H9 (cell line): ENCODE data around the gene RAET1G. TPM values are rescaled to one million over a fixed set of nuclear protein-coding genes. Genes with fewer than 3 reads are reported as not detected.
A peak's percentile ranks its signal among the peaks of the same experiment; 100 is the strongest.

ENCODE experiments used
- DNase-seq: peaks from one replicate; pipeline ENCODE4 v3.0.0-alpha.2; 2017
- H2AFZ ChIP-seq: one replicate; pipeline ENCODE4 v1.6.1; 2013; ENCODE audit warnings: mild to moderate bottlenecking, low read length, control low read depth, moderate library complexity
- H2AK5ac ChIP-seq: 2 replicates; pipeline ENCODE4 v1.6.1; 2013; ENCODE audit warnings: low read length, control low read depth, mixed read lengths; ENCODE audit not compliant: insufficient read length
- H2BK120ac ChIP-seq: one replicate; pipeline ENCODE4 v1.6.1; 2013; ENCODE audit warnings: low read depth, mild to moderate bottlenecking, low read length, control low read depth, inconsistent platforms; ENCODE audit not compliant: poor library complexity, severe bottlenecking
- H2BK12ac ChIP-seq: 2 replicates; pipeline ENCODE4 v1.6.1; 2013; ENCODE audit warnings: low read length, control low read depth, mixed read lengths, low read depth; ENCODE audit not compliant: insufficient read length
- H2BK15ac ChIP-seq: 2 replicates; pipeline ENCODE4 v1.6.1; 2013; ENCODE audit warnings: low read depth, low read length, control low read depth
- H2BK20ac ChIP-seq: one replicate; pipeline ENCODE4 v1.6.1; 2013; ENCODE audit warnings: low read depth, mild to moderate bottlenecking, low read length, control low read depth, inconsistent platforms; ENCODE audit not compliant: poor library complexity, severe bottlenecking
- H2BK5ac ChIP-seq: 2 replicates; pipeline ENCODE4 v1.6.1; 2013; ENCODE audit warnings: low read length, control low read depth, mixed read lengths; ENCODE audit not compliant: insufficient read length
- H3K14ac ChIP-seq: 2 replicates; pipeline ENCODE4 v1.6.1; 2013; ENCODE audit warnings: low read length, control low read depth; ENCODE audit not compliant: insufficient read depth
- H3K18ac ChIP-seq: 2 replicates; pipeline ENCODE4 v1.6.1; 2013; ENCODE audit warnings: low read depth, mild to moderate bottlenecking, mixed read lengths, low read length, control low read depth; ENCODE audit not compliant: insufficient read length
- H3K23ac ChIP-seq: 2 replicates; pipeline ENCODE4 v1.6.1; 2013; ENCODE audit warnings: low read length, control low read depth, mixed read lengths, low read depth; ENCODE audit not compliant: insufficient read length
- H3K23me2 ChIP-seq: 2 replicates; pipeline ENCODE4 v1.6.1; 2013; ENCODE audit warnings: low read depth, mild to moderate bottlenecking, mixed read lengths, low read length, control low read depth; ENCODE audit not compliant: insufficient read length, poor library complexity, severe bottlenecking
- H3K27ac ChIP-seq: 2 replicates; pipeline ENCODE4 v1.5.1; 2013; ENCODE audit warnings: low read length, control low read depth, mixed read lengths, low read depth; ENCODE audit not compliant: insufficient read length
- H3K27me3 ChIP-seq: 2 replicates; pipeline ENCODE4 v1.6.1; 2013; ENCODE audit warnings: low read length, control low read depth, inconsistent platforms; ENCODE audit not compliant: insufficient read depth
- H3K4ac ChIP-seq: 2 replicates; pipeline ENCODE4 v1.6.1; 2013; ENCODE audit warnings: low read depth, mild to moderate bottlenecking, control low read depth, inconsistent platforms, low read length, moderate library complexity
- H3K4me1 ChIP-seq: 2 replicates; pipeline ENCODE4 v1.6.1; 2013; ENCODE audit warnings: low read length, control low read depth, inconsistent platforms; ENCODE audit not compliant: insufficient read depth
- H3K4me2 ChIP-seq: 2 replicates; pipeline ENCODE4 v1.6.1; 2013; ENCODE audit warnings: low read length, control low read depth, mixed read lengths; ENCODE audit not compliant: insufficient read length, insufficient read depth
- H3K56ac ChIP-seq: 2 replicates; pipeline ENCODE4 v1.6.1; 2013; ENCODE audit warnings: low read depth, mild to moderate bottlenecking, mixed read lengths, low read length, control low read depth; ENCODE audit not compliant: insufficient read length
- H3K79me1 ChIP-seq: 2 replicates; pipeline ENCODE4 v1.6.1; 2013; ENCODE audit warnings: low read depth, mild to moderate bottlenecking, moderate library complexity, low read length, control low read depth, inconsistent platforms; ENCODE audit not compliant: insufficient read depth, poor library complexity, severe bottlenecking
- H3K79me2 ChIP-seq: 2 replicates; pipeline ENCODE4 v1.6.1; 2013; ENCODE audit warnings: low read length, control low read depth, inconsistent platforms; ENCODE audit not compliant: insufficient read depth
- H3K9ac ChIP-seq: 2 replicates; pipeline ENCODE4 v1.6.1; 2013; ENCODE audit warnings: low read length, control low read depth, mixed read lengths; ENCODE audit not compliant: insufficient read length; ENCODE audit errors: extremely low read depth
- H3K9me3 ChIP-seq: one replicate; pipeline ENCODE4 v1.6.1; 2013; ENCODE audit warnings: low read depth, low read length, inconsistent platforms; ENCODE audit not compliant: control insufficient read depth
- H3T11ph ChIP-seq: one replicate; pipeline ENCODE4 v1.6.1; 2013; ENCODE audit warnings: mild to moderate bottlenecking, low read length, control low read depth, inconsistent platforms
- H4K20me1 ChIP-seq: one replicate; pipeline ENCODE4 v1.6.1; 2013; ENCODE audit not compliant: control insufficient read depth, insufficient read length, insufficient read depth
- H4K5ac ChIP-seq: 2 replicates; pipeline ENCODE4 v1.6.1; 2013; ENCODE audit warnings: low read depth, mild to moderate bottlenecking, mixed read lengths, low read length, control low read depth; ENCODE audit not compliant: insufficient read length
- H4K8ac ChIP-seq: replicated peaks from 2 replicates; pipeline ENCODE4 v1.6.1; 2013; ENCODE audit warnings: low read length, control low read depth, mixed read lengths, low read depth; ENCODE audit not compliant: insufficient read length
- H4K91ac ChIP-seq: 2 replicates; pipeline ENCODE4 v1.6.1; 2013; ENCODE audit warnings: low read depth, mild to moderate bottlenecking, moderate library complexity, mixed read lengths, low read length, control low read depth; ENCODE audit not compliant: insufficient read length
- H3K27ac Mint-ChIP-seq, 3 experiments: 2 replicates in 2 of 3; 3 replicates in 1 of 3; pipeline ENCODE4 v1.8.0; 2020 to 2021; ENCODE audit warnings: mixed read lengths in 3 of 3, mild to moderate bottlenecking in 1 of 3, moderate library complexity in 1 of 3
- H3K27me3 Mint-ChIP-seq: 2 replicates; pipeline ENCODE4 v1.8.0; 2021; ENCODE audit warnings: low read depth, mild to moderate bottlenecking, moderate library complexity, mixed read lengths
- H3K36me3 Mint-ChIP-seq, 3 experiments: 2 replicates in 2 of 3; 3 replicates in 1 of 3; pipeline ENCODE4 v1.8.0; 2020 to 2021; ENCODE audit warnings: low read depth in 3 of 3, mixed read lengths in 3 of 3; ENCODE audit not compliant: insufficient read depth in 1 of 3
- H3K4me1 Mint-ChIP-seq, 2 experiments: 2 replicates each; pipeline ENCODE4 v1.8.0; 2020; ENCODE audit warnings: mixed read lengths in 2 of 2
- H3K4me3 Mint-ChIP-seq, 2 experiments: 2 replicates in 1 of 2; 3 replicates in 1 of 2; pipeline ENCODE4 v1.8.0; 2020 to 2021; ENCODE audit warnings: mild to moderate bottlenecking in 2 of 2, mixed read lengths in 2 of 2, moderate library complexity in 1 of 2
- H3K9me3 Mint-ChIP-seq, 2 experiments: 2 replicates in 1 of 2; 3 replicates in 1 of 2; pipeline ENCODE4 v1.8.0; 2020; ENCODE audit warnings: mild to moderate bottlenecking in 2 of 2, mixed read lengths in 2 of 2, moderate library complexity in 1 of 2
- CTCF ChIP-seq: fragments of 200-600 bp; sonication (generic); conservative IDR thresholded peaks from 3 replicates; pipeline ENCODE4 v1.8.0; 2021; ENCODE audit warnings: antibody characterized with exemption, mild to moderate bottlenecking
- WGBS: extraction: QIAGEN DNeasy Blood & Tissue Kit; methylation state at CpG from one replicate; pipeline ENCODE4 v1.1.7; 2013; ENCODE audit warnings: missing lambda C conversion rate, low lambda C conversion rate, mixed read lengths; ENCODE audit not compliant: insufficient read length; ENCODE audit errors: extremely low coverage; 5-methylcytosine and 5-hydroxymethylcytosine counted together
- total RNA-seq: library from RNA; stranded (reverse); gene quantifications from 2 replicates; pipeline ENCODE4 v1.2.1, GENCODE V29; 2021

RAET1G gene
- total RNA-seq, 1 experiment from 2014 or later = not detected

- H3K23ac ChIP-seq = no peak within 1 kb of the TSS
- no peak within 1 kb of the TSS for H4K5ac ChIP-seq
- no peaks in the 10 kb centered on the region for H4K20me1 ChIP-seq
- no peaks in the 10 kb centered on the region for H3K79me1 ChIP-seq
- no peak within 1 kb of the TSS for H2BK12ac ChIP-seq
- TF ChIP-seq CTCF = peak; percentile 25; the same call in 1 of the 3 replicates
- H3K14ac ChIP-seq = no peak within 1 kb of the TSS
- H3K36me3 Mint-ChIP-seq = no peaks in the 10 kb centered on the region
- no peaks in the 10 kb centered on the region; the same call in 1 of the 2 replicates for H3K4me1 ChIP-seq
- DNase-seq = no peak
- no peak within 1 kb of the TSS for H2AFZ ChIP-seq
- no peak within 1 kb of the TSS for H3K4me2 ChIP-seq
- no peak within 1 kb of the TSS for H4K91ac ChIP-seq
- no peak within 1 kb of the TSS for H3K9ac ChIP-seq
- no peak within 1 kb of the TSS for H2BK5ac ChIP-seq
- H3K79me2 ChIP-seq = no peaks in the 10 kb centered on the region
- H3K9me3 ChIP-seq = no peaks in the 10 kb centered on the region
- peaks cover 0 to 9% of the 10 kb centered on the region in 2 experiments; a peak in 3 of 4 replicates for H3K4me1 Mint-ChIP-seq
- peaks cover 39% of the 10 kb centered on the region for H3K27me3 Mint-ChIP-seq
- no peak within 1 kb of the TSS for H3K4ac ChIP-seq
- no peak within 1 kb of the TSS for H3K56ac ChIP-seq
- H3K4me3 Mint-ChIP-seq = no peak within 1 kb of the TSS; a peak in 1 of 5 replicates
- H3K27ac ChIP-seq = no peak within 1 kb of the TSS
- H2BK20ac ChIP-seq = no peak within 1 kb of the TSS
- no peaks in the 10 kb centered on the region for H3K23me2 ChIP-seq
- H2AK5ac ChIP-seq = no peak within 1 kb of the TSS
- no peak within 1 kb of the TSS for H3T11ph ChIP-seq
- no peak within 1 kb of the TSS for H2BK15ac ChIP-seq
- no peak within 1 kb of the TSS for H3K18ac ChIP-seq
- no peaks in the 10 kb centered on the region; the same call in 1 of the 2 replicates for H3K27me3 ChIP-seq
- no peak within 1 kb of the TSS for H2BK120ac ChIP-seq
- no peak within 1 kb of the TSS; a peak in 1 of 7 replicates for H3K27ac Mint-ChIP-seq
- H3K9me3 Mint-ChIP-seq = no peaks in the 10 kb centered on the region
- H4K8ac ChIP-seq = no peak within 1 kb of the TSS
- no CpG with 5 or more reads among the region's 17 CpGs for WGBS
Measured at GRCh38 chr6:149897855-149898744, 24.8 kb downstream of the RAET1G start, which contains the start of gene RAET1E. Gene RAET1E, minus strand, starts transcription at chr6:149898113. Its CDS starts 7,212 bp downstream, at chr6:149890901.
